RWPE1 (cell line): ENCODE data around the gene CCDC167.

Source experiments
- CTCF ChIA-PET: fragments of 350-600 bp; sonication (Branson Sonifier 250); formaldehyde crosslinking; extraction: SDS; loops from one replicate; lab custom pipeline; 2021; lab: Yijun Ruan, JAX
- POLR2A ChIA-PET: fragments of 400-600 bp; formaldehyde crosslinking; extraction: SDS; loops from one replicate; lab custom pipeline; 2020; ENCODE audit warnings: antibody characterized with exemption; ENCODE audit not compliant: low non-redundant PET; lab: Yijun Ruan, JAX
- DNase-seq: peaks from one replicate; pipeline ENCODE4 v3.0.0; 2012; ENCODE audit warnings: low spot score
- H3K27ac ChIP-seq: fragments of 450-650 bp; 2 replicates; pipeline ENCODE4 v1.5.1; 2017
- TF ChIP-seq, protein P1 (sequence below): fragments of 450-650 bp; conservative IDR thresholded peaks from 2 replicates; pipeline ENCODE4 v1.5.1; 2017; ENCODE audit warnings: low read depth, mild to moderate bottlenecking

CCDC167 gene

GRCh38 chr6:37499433-37500293 lies at the start of gene CCDC167:
TSS of gene CCDC167 (minus strand) at chr6:37499893. CDS start at chr6:37499863, 30 bp downstream.
- DNase-seq = peak; percentile 97
- H3K27ac ChIP-seq = peak within 1 kb of the TSS; percentile 77
- POLR2A ChIA-PET = no interaction called here
- CTCF ChIA-PET = interaction anchor here (0.7 kb wide), 1 partner anchor 1976 kb away, joined by 3 read pairs; no protein-coding TSS in a partner anchor
- TF ChIP-seq, protein P1, sequence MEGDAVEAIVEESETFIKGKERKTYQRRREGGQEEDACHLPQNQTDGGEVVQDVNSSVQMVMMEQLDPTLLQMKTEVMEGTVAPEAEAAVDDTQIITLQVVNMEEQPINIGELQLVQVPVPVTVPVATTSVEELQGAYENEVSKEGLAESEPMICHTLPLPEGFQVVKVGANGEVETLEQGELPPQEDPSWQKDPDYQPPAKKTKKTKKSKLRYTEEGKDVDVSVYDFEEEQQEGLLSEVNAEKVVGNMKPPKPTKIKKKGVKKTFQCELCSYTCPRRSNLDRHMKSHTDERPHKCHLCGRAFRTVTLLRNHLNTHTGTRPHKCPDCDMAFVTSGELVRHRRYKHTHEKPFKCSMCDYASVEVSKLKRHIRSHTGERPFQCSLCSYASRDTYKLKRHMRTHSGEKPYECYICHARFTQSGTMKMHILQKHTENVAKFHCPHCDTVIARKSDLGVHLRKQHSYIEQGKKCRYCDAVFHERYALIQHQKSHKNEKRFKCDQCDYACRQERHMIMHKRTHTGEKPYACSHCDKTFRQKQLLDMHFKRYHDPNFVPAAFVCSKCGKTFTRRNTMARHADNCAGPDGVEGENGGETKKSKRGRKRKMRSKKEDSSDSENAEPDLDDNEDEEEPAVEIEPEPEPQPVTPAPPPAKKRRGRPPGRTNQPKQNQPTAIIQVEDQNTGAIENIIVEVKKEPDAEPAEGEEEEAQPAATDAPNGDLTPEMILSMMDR = no peak

DNA sequence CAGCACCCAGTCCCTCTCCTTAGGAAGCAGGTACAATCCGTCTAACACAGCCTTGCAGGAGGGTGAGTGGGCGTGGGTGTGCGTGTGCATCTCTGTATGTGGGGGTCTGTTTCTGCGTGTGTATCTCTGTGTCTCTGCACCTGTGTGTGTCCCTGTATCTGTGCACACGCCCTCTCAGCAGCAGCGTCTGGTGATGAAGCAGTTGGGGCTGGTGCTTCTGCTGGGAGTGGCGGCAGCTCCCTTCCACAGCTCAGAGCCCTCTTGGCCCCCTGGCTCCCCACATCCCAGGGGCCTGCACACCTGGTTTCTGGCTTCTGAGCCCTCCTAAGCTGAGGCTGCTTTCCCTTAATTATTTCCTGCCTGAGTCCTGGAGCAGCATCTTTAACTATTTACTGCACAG lies 49.5 kb upstream of the CCDC167 start:
- peak overlapping the region; percentile 90 for H3K27ac ChIP-seq
- TF ChIP-seq, protein P1 = no peak
- ChIA-PET CTCF (interaction anchor here (1.8 to 2.8 kb wide), 2 partner anchors 11 to 17 kb away, joined by 6 to 13 read pairs; no protein-coding TSS in a partner anchor), POLR2A (no interaction called here)
- no peak for DNase-seq

- TF ChIP-seq, protein P1 = no peak
- H3K27ac ChIP-seq = peak overlapping the region; percentile 90
- ChIA-PET POLR2A (no interaction called here), CTCF (interaction anchor here (0.6 to 2.8 kb wide), 4 partner anchors 10 to 144 kb away, joined by 3 to 13 read pairs (median 6); no protein-coding TSS in a partner anchor)
- no peak for DNase-seq
Observed at GRCh38 chr6:37548067-37548674, 48.5 kb upstream of the CCDC167 start.

DNA sequence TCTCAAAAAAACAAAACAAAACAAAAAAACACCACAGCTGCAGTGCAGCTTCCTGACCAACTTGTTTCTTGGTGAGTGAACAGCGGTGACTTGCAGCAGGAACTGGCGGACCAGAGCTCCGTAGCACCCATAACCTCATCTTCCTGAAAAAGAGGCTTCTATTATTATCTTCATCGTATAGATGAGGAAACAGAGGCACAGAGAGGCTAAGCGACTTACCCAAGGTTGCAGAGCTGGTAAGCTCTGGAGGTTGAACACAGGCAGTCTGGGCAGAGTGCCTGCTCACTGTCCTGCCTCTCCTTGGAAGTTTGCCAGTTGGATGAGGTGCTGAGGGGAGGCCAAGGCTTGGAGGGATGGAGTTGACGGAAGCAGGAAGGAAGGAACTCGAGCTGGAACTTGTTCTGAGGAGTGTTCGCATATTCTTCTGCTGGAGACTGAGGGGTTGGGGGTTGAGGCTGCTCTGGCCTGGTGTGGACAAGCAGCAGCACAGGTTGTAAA lies 47.9 kb upstream of the CCDC167 start:
- TF ChIP-seq, protein P1 = no peak
- CTCF ChIA-PET = interaction anchor here (0.6 to 2.8 kb wide), 5 partner anchors 10 to 145 kb away, joined by 3 to 13 read pairs (median 4); no protein-coding TSS in a partner anchor
- H3K27ac ChIP-seq = peak overlapping the region; percentile 90
- peak; percentile 87 for DNase-seq
- POLR2A ChIA-PET = no interaction called here

DNA sequence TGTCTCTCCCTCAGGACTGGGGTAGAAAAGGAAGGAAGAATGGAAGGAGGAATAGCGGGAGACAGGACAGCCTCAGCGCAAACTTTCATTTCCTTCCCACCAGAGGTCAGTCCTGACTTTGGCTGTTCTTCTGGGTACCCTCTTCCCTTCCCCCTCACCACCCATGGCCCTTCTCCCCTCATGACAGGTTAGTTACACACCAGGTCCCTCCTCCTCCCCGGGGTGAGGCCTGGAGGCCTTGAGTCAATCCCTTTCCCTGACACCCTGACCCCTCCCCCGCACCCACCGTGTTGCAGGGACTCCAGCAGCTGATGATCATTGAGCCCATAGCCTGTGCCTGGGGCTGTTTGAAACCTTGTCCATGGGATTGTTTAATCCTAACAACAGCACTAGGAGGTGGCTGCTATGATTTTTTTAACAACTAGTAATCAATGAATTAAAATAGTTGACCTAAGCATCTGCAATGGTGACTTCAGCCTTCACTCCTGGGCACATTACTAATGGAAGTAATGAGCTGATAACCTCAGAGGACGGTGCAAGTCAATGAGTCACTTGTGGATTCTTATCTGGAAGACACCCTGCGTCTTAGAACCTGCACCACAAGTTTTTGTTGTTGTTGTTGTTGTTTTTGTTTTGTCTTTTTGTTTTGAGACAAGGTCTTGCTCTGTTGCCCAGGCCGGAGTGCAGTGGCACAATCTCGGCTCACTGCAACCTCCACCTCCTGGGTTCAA lies 46.6 kb upstream of the CCDC167 start:
- DNase-seq = no peak
- TF ChIP-seq, protein P1 = no peak
- POLR2A ChIA-PET = no interaction called here
- CTCF ChIA-PET = interaction anchor here (2.8 kb wide), 1 partner anchor 8 kb away, joined by 13 read pairs; no protein-coding TSS in a partner anchor
- peak overlapping the region; percentile 90; the same call in 1 of the 2 replicates for H3K27ac ChIP-seq
